SK-N-SH (cell line): ENCODE data around the gene BRINP3. TPM values are rescaled to one million over a fixed set of nuclear protein-coding genes. Genes with fewer than 3 reads are reported as not detected.
A peak's percentile ranks its signal among the peaks of the same experiment; 100 is the strongest.

Experiments used
- CTCF ChIA-PET: fragments of 300-600, 350-600 bp; formaldehyde crosslinking; extraction: SDS; loops from one replicate; lab custom pipeline; 2021; lab: Yijun Ruan, JAX
- POLR2A ChIA-PET: fragments of 350-600 bp; sonication (Branson Sonifier 250); formaldehyde crosslinking; extraction: SDS; loops from one replicate; lab custom pipeline; 2020; ENCODE audit warnings: antibody characterized with exemption, inconsistent platforms; lab: Yijun Ruan, JAX
- DNase-seq: peaks from one replicate; pipeline ENCODE4 v3.0.0; 2012
- H2AFZ ChIP-seq: fragments of 200-600 bp; sonication (generic); 2 replicates; pipeline ENCODE4 v1.8.1; 2016; ENCODE audit warnings: antibody characterized with exemption, mild to moderate bottlenecking, low read depth
- H3F3A ChIP-seq: fragments of 200-600 bp; sonication (generic); replicated peaks from 2 replicates; pipeline ENCODE3; 2016; ENCODE audit warnings: antibody characterized with exemption, mild to moderate bottlenecking; ENCODE audit not compliant: insufficient read depth
- H3K27ac ChIP-seq, 2 experiments: fragments of 200-500 bp in 1 of 2; fragments of 200-600 bp in 1 of 2; sonication (Bioruptor generic) in 1 of 2; sonication (generic), shearing (Covaris generic) in 1 of 2; 2 replicates each; pipeline versions ENCODE4 v1.5.1 to v1.6.1; 2014 to 2016; ENCODE audit warnings: low read depth in 2 of 2, inconsistent platforms in 1 of 2, low read length in 1 of 2, mild to moderate bottlenecking in 1 of 2, mixed read lengths in 1 of 2
- H3K27me3 ChIP-seq: fragments of 200-600 bp; sonication (generic), shearing (Covaris generic); 2 replicates; pipeline ENCODE4 v1.6.1; 2016; ENCODE audit warnings: mixed run types; ENCODE audit not compliant: insufficient read depth
- H3K36me3 ChIP-seq, 2 experiments: fragments of 200-500 bp in 1 of 2; fragments of 200-600 bp in 1 of 2; sonication (Bioruptor generic) in 1 of 2; sonication (generic) in 1 of 2; replicated peaks in 1 of 2; 2 replicates each; pipeline versions ENCODE3 to v1.5.1; 2014 to 2016; ENCODE audit warnings: low read length in 1 of 2, mild to moderate bottlenecking in 1 of 2; ENCODE audit not compliant: insufficient read depth in 2 of 2, control insufficient read depth in 1 of 2
- H3K4me1 ChIP-seq, 2 experiments: fragments of 200-500 bp in 1 of 2; fragments of 200-600 bp in 1 of 2; sonication (Bioruptor generic) in 1 of 2; sonication (generic), shearing (Covaris generic) in 1 of 2; 2 replicates each; pipeline versions ENCODE4 v1.5.1 to v1.6.1; 2014 to 2016; ENCODE audit warnings: low read depth in 1 of 2, low read length in 1 of 2, mixed run types in 1 of 2; ENCODE audit not compliant: insufficient read depth in 2 of 2, control insufficient read depth in 1 of 2
- H3K4me2 ChIP-seq: fragments of 200-600 bp; sonication (generic), shearing (Covaris generic); 2 replicates; pipeline ENCODE4 v1.6.1; 2017; ENCODE audit warnings: mixed run types
- H3K4me3 ChIP-seq, 2 experiments: fragments of 200-500 bp in 1 of 2; fragments of 200-600 bp in 1 of 2; sonication (Bioruptor generic) in 1 of 2; sonication (generic), shearing (Covaris generic) in 1 of 2; 2 replicates each; pipeline versions ENCODE4 v1.5.1 to v1.8.1; 2014 to 2016; ENCODE audit warnings: low read depth in 2 of 2, inconsistent platforms in 1 of 2, low read length in 1 of 2, mild to moderate bottlenecking in 1 of 2, mixed read lengths in 1 of 2, moderate library complexity in 1 of 2
- H3K79me2 ChIP-seq: fragments of 200-600 bp; sonication (generic); 2 replicates; pipeline ENCODE4 v1.8.1; 2017; ENCODE audit warnings: mild to moderate bottlenecking; ENCODE audit not compliant: insufficient read depth
- H3K9ac ChIP-seq: fragments of 200-600 bp; sonication (generic); 2 replicates; pipeline ENCODE4 v1.6.1; 2017; ENCODE audit warnings: mixed run types
- H3K9me2 ChIP-seq: fragments of 200-600 bp; sonication (generic); 2 replicates; pipeline ENCODE4 v1.6.1; 2017; ENCODE audit warnings: mixed run types
- H3K9me3 ChIP-seq: fragments of 200-600 bp; sonication (generic); 2 replicates; pipeline ENCODE4 v1.6.1; 2017; ENCODE audit warnings: mixed run types, mild to moderate bottlenecking, moderate library complexity
- H4K20me1 ChIP-seq: fragments of 200-600 bp; sonication (generic); 2 replicates; pipeline ENCODE4 v1.6.1; 2017; ENCODE audit warnings: mild to moderate bottlenecking, mixed run types; ENCODE audit not compliant: insufficient read depth
- CHD2 ChIP-seq: fragments of 150-350 bp; IDR thresholded peaks from 2 replicates; pipeline ENCODE4 v1.6.1; 2018; ENCODE audit warnings: low read length; ENCODE audit not compliant: partially characterized antibody
- CTCF ChIP-seq: fragments of 200-600 bp; sonication (generic); IDR thresholded peaks from 2 replicates; pipeline ENCODE4 v1.6.1; 2017; ENCODE audit warnings: antibody characterized with exemption, mild to moderate bottlenecking, moderate library complexity
- ELF1 ChIP-seq: IDR thresholded peaks from 2 replicates; pipeline ENCODE4 v1.4.0; 2012
- FOSL2 ChIP-seq: IDR thresholded peaks from 2 replicates; pipeline ENCODE4 v1.4.0; 2012; ENCODE audit warnings: low read depth, mild to moderate bottlenecking, moderate library complexity, borderline replicate concordance
- FOXJ3 ChIP-seq: sonication (generic); formaldehyde crosslinking; IDR thresholded peaks from 2 replicates; pipeline ENCODE4 v1.5.1; 2020; ENCODE audit warnings: mild to moderate bottlenecking, missing genetic modification reagents
- FOXM1 ChIP-seq: IDR thresholded peaks from 2 replicates; pipeline ENCODE4 v1.4.0; 2012; ENCODE audit warnings: low read depth, mild to moderate bottlenecking
- GABPA ChIP-seq: IDR thresholded peaks from 2 replicates; pipeline ENCODE4 v1.4.0; 2012; ENCODE audit warnings: low read depth, mild to moderate bottlenecking
- JUND ChIP-seq: IDR thresholded peaks from 2 replicates; pipeline ENCODE4 v1.4.0; 2012
- MAX ChIP-seq: IDR thresholded peaks from 2 replicates; pipeline ENCODE4 v1.4.0; 2012; ENCODE audit warnings: low read depth
- MXI1 ChIP-seq: IDR thresholded peaks from 2 replicates; pipeline ENCODE4 v1.6.1; 2012; ENCODE audit warnings: mild to moderate bottlenecking, low read depth, low read length, improper control_type of control experiment
- NFIC ChIP-seq: IDR thresholded peaks from 2 replicates; pipeline ENCODE4 v1.4.0; 2012; ENCODE audit warnings: borderline replicate concordance
- NRF1 ChIP-seq: IDR thresholded peaks from 2 replicates; pipeline ENCODE4 v1.6.1; 2012; ENCODE audit warnings: low read depth, mild to moderate bottlenecking, low read length
- RAD21 ChIP-seq: IDR thresholded peaks from 2 replicates; pipeline ENCODE4 v1.6.1; 2012; ENCODE audit warnings: mild to moderate bottlenecking, low read length
- RCOR1 ChIP-seq: fragments of 150-350 bp; IDR thresholded peaks from 2 replicates; pipeline ENCODE4 v1.6.1; 2017; ENCODE audit warnings: antibody characterized with exemption, low read length
- RFX5 ChIP-seq: IDR thresholded peaks from 2 replicates; pipeline ENCODE4 v1.6.1; 2012; ENCODE audit warnings: mild to moderate bottlenecking, improper control_type of control experiment, low read length
- RXRA ChIP-seq: IDR thresholded peaks from 2 replicates; pipeline ENCODE4 v1.4.0; 2012; ENCODE audit warnings: low read depth, mild to moderate bottlenecking, borderline replicate concordance
- SIN3A ChIP-seq: IDR thresholded peaks from 2 replicates; pipeline ENCODE4 v1.6.1; 2012; ENCODE audit warnings: low read depth, mild to moderate bottlenecking, low read length, moderate library complexity, borderline replicate concordance
- TAF1 ChIP-seq: IDR thresholded peaks from 2 replicates; pipeline ENCODE4 v1.6.1; 2012; ENCODE audit warnings: low read depth, mild to moderate bottlenecking, low read length, moderate library complexity, borderline replicate concordance
- TEAD4 ChIP-seq: IDR thresholded peaks from 2 replicates; pipeline ENCODE4 v1.4.0; 2012; ENCODE audit warnings: mild to moderate bottlenecking, borderline replicate concordance; ENCODE audit not compliant: insufficient read depth
- USF1 ChIP-seq: IDR thresholded peaks from 2 replicates; pipeline ENCODE4 v1.4.0; 2012; ENCODE audit warnings: low read depth, borderline replicate concordance
- YY1 ChIP-seq: IDR thresholded peaks from 2 replicates; pipeline ENCODE4 v1.4.0; 2012; ENCODE audit warnings: low read depth, mild to moderate bottlenecking
- WGBS: methylation state at CpG from one replicate; pipeline ENCODE4 v1.1.6; 2017; ENCODE audit warnings: low lambda C conversion rate; 5-methylcytosine and 5-hydroxymethylcytosine counted together
- polyA plus RNA-seq, 3 experiments: library from polyadenylated mRNA; depleted of rRNA; stranded (reverse); fragments of >200 nt; gene quantifications; 2 replicates each; pipeline ENCODE4 v1.2.3, GENCODE V29; 2012

BRINP3 gene
- polyA plus RNA-seq, 1 of the 3 experiments (the other 2 are of a cell fraction): not detected

DNA sequence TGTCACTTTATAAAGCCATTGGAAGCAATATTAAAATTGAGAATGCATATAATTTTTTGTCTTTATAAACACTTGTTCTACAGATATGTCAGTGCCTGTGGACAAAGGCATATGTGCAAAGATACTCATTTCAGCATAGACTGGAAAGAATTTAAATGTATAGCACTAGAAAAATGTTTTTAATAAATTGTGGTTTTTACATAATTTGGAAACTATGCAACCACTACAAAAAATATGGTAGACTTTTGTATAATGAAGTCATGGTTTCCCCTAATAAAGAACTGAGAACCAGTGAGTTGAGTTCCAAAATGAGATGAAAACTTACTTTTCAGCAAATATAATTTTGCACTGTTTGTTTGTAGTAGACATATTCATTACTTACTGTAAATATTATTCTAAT lies 48.5 kb downstream of the BRINP3 start:
- no peak overlapping the region for H3K4me2 ChIP-seq
- H3K9me3 ChIP-seq: no peaks in the 10 kb centered on the region
- H3K79me2 ChIP-seq: no peaks in the 10 kb centered on the region
- no peaks in the 10 kb centered on the region for H3K27me3 ChIP-seq
- no peaks in the 10 kb centered on the region for H4K20me1 ChIP-seq
- H3K36me3 ChIP-seq: no peaks in the 10 kb centered on the region
- no peak overlapping the region for H2AFZ ChIP-seq
- no peaks in the 10 kb centered on the region for H3K9me2 ChIP-seq
- no peaks in the 10 kb centered on the region for H3F3A ChIP-seq
- TF ChIP-seq JUND (no peak), FOXM1 (no peak), NFIC (no peak), RXRA (no peak), TAF1 (no peak)
- no peak overlapping the region for H3K9ac ChIP-seq
- ChIA-PET POLR2A (no interaction called here), CTCF (no interaction called here)
- H3K4me3 ChIP-seq: no peak overlapping the region
- DNase-seq: no peak
- H3K4me1 ChIP-seq: no peaks in the 10 kb centered on the region; a peak in 1 of 4 replicates
- H3K27ac ChIP-seq: no peak overlapping the region

- Histone ChIP-seq H3K79me2 (no peaks in the 10 kb centered on the region), H3K9ac (no peak overlapping the region), H2AFZ (no peak overlapping the region), H3K27me3 (no peaks in the 10 kb centered on the region), H3K36me3 (no peaks in the 10 kb centered on the region), H3K9me3 (no peaks in the 10 kb centered on the region), H3K27ac (no peak overlapping the region), H3K4me3 (no peak overlapping the region), H3K9me2 (no peaks in the 10 kb centered on the region), H3K4me2 (no peak overlapping the region), H3F3A (no peaks in the 10 kb centered on the region), H3K4me1 (no peaks in the 10 kb centered on the region; a peak in 1 of 4 replicates), H4K20me1 (no peaks in the 10 kb centered on the region)
- TF ChIP-seq SIN3A: no peak
- TF ChIP-seq CTCF: peak; percentile 20; the same call in 1 of the 2 replicates
- WGBS: 78% methylated on average over 1 of the region's 1 CpG
- POLR2A ChIA-PET: no interaction called here
- CTCF ChIA-PET: no interaction called here
- no peak for DNase-seq
Observed at GRCh38 chr1:190416239-190416638, 61.4 kb downstream of the BRINP3 start.

DNA sequence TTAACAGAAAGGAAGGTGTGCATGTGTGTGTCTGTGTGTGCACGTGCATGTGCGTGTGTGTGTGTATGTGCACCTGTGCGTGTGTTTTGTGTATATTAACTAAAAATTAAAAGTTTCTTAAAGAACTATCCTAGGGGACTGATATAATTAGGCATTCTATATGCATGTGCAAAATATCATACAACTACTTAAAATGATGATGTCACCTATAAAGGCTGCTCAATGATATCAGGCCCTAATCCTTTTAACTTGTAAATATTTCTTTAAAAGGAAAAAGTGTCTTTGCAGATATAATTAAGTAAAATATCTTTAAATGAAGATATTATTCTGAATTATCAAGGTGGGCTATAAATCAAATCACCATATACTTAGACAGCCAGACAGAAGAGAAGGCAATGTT lies 64.5 kb downstream of the BRINP3 start:
- H3K4me3 ChIP-seq: no peak overlapping the region
- no peaks in the 10 kb centered on the region for H4K20me1 ChIP-seq
- no peak overlapping the region for H2AFZ ChIP-seq
- H3K36me3 ChIP-seq: no peaks in the 10 kb centered on the region
- no peaks in the 10 kb centered on the region for H3F3A ChIP-seq
- 72% methylated on average over 3 of the region's 3 CpGs for WGBS
- no peak for DNase-seq
- H3K79me2 ChIP-seq: no peaks in the 10 kb centered on the region
- ChIA-PET POLR2A (no interaction called here), CTCF (no interaction called here)
- H3K9ac ChIP-seq: no peak overlapping the region
- H3K27ac ChIP-seq: no peak overlapping the region
- no peaks in the 10 kb centered on the region for H3K27me3 ChIP-seq
- no peaks in the 10 kb centered on the region for H3K9me2 ChIP-seq
- no peaks in the 10 kb centered on the region for H3K9me3 ChIP-seq
- H3K4me1 ChIP-seq: no peaks in the 10 kb centered on the region; a peak in 1 of 4 replicates
- H3K4me2 ChIP-seq: no peak overlapping the region
- TF ChIP-seq FOXJ3 (no peak), CTCF (no peak), YY1 (no peak), GABPA (no peak), RXRA (no peak), RCOR1 (no peak), NRF1 (no peak), CHD2 (no peak), USF1 (no peak), SIN3A (no peak), RAD21 (no peak), TEAD4 (no peak), RFX5 (no peak), MXI1 (no peak), ELF1 (no peak), FOSL2 (no peak), MAX (no peak)
